Uterus (tissue), 4 donors: ENCODE measurements around the gene IGHMBP2. TPM values are rescaled to one million over a fixed set of nuclear protein-coding genes. Genes with fewer than 3 reads are reported as not detected.

Experiments
- DNase-seq, 2 donors: peaks; one replicate each; pipeline ENCODE4 v3.0.0-alpha.2; 2019 to 2020
- H3K27ac ChIP-seq, 2 donors: fragments of 200-600 bp; sonication (generic); 1 replicate in 1 of 2; 2 replicates in 1 of 2; pipeline ENCODE4 v1.5.1; 2016 to 2018
- H3K27me3 ChIP-seq, 2 donors: fragments of 200-600 bp; sonication (generic); one replicate each; pipeline ENCODE4 v1.5.1; 2018 to 2019; ENCODE audit warnings: control low read depth in 1 of 2
- H3K36me3 ChIP-seq, 2 donors: fragments of 200-600 bp; sonication (generic); one replicate each; pipeline ENCODE4 v1.5.1; 2019; ENCODE audit warnings: control low read depth in 1 of 2
- H3K4me1 ChIP-seq, 2 donors: fragments of 200-600 bp; sonication (generic); one replicate each; pipeline ENCODE4 v1.5.1; 2018 to 2019; ENCODE audit warnings: control low read depth in 1 of 2
- H3K4me3 ChIP-seq, 2 donors: fragments of 200-600 bp; sonication (generic); 1 replicate in 1 of 2; 2 replicates in 1 of 2; pipeline ENCODE4 v1.5.1; 2018 to 2019; ENCODE audit warnings: mild to moderate bottlenecking in 1 of 2
- H3K9me3 ChIP-seq, 2 donors: fragments of 200-600 bp; sonication (generic); one replicate each; pipeline ENCODE4 v1.5.1; 2019; ENCODE audit warnings: control low read depth in 1 of 2
- CTCF ChIP-seq, 4 experiments: fragments of 200-600 bp in 2 of 4; fragments of 450-650 bp in 2 of 4; sonication (generic) in 2 of 4; IDR thresholded peaks; one replicate each; pipeline ENCODE4 v1.5.1; 2016 to 2019; ENCODE audit warnings: antibody characterized with exemption in 4 of 4, mild to moderate bottlenecking in 2 of 4, moderate library complexity in 1 of 4
- POLR2A ChIP-seq, 2 donors: fragments of 450-650 bp; IDR thresholded peaks; one replicate each; pipeline ENCODE4 v1.6.1; 2016; ENCODE audit warnings: antibody characterized with exemption in 2 of 2, mild to moderate bottlenecking in 1 of 2, moderate library complexity in 1 of 2
- intact Hi-C: fragments of 100-400 bp; cut with DNase I; formaldehyde crosslinking; loops from one replicate; pipeline ENCODE4 v1.15.1; 2023; ENCODE audit warnings: low total_unique reads
- total RNA-seq, 4 donors: library from RNA; depleted of rRNA in 3 of 4; stranded (reverse); fragments of >200 nt in 3 of 4; gene quantifications; one replicate each; pipeline versions ENCODE4 v1.1.0 to v1.2.4, GENCODE V29; 2014 to 2023
- donor health status: DM: yes; HTN: yes; CAD: no.

Gene IGHMBP2
- total RNA-seq, 4 donors from 2014 or later: 0.88 to 38.5 (median 19.9) TPM

- H3K27ac ChIP-seq: no peak overlapping the region
- H3K4me1 ChIP-seq: peaks cover 0 to 13% of the 10 kb centered on the region in 2 donors
- no peak for DNase-seq
- no peaks in the 10 kb centered on the region for H3K36me3 ChIP-seq
- H3K27me3 ChIP-seq: no peaks in the 10 kb centered on the region
- intact Hi-C loops: loop anchor here (5.0 to 10.0 kb wide), 2 partner anchors 186 to 764 kb away; no protein-coding TSS in a partner anchor
- H3K4me3 ChIP-seq: no peak overlapping the region
- H3K9me3 ChIP-seq: no peaks in the 10 kb centered on the region
- TF ChIP-seq CTCF (IDR thresholded peaks at IDR 0.05) (no peak), POLR2A (IDR thresholded peaks at IDR 0.05) (no peak)
These were observed 2.8 kb upstream of the IGHMBP2 start for GRCh38 chr11:68900835-68901381.

- TF ChIP-seq POLR2A (IDR thresholded peaks at IDR 0.05) (no peak), CTCF (IDR thresholded peaks at IDR 0.05) (no peak)
- peaks cover 0 to 13% of the 10 kb centered on the region in 2 donors for H3K4me1 ChIP-seq
- no peaks in the 10 kb centered on the region for H3K9me3 ChIP-seq
- intact Hi-C loops: loop anchor here (5.0 to 10.0 kb wide), 2 partner anchors 183 to 760 kb away; no protein-coding TSS in a partner anchor
- H3K27me3 ChIP-seq: no peaks in the 10 kb centered on the region
- peak; percentile 31 to 36 for DNase-seq
- no peaks in the 10 kb centered on the region for H3K36me3 ChIP-seq
- H3K4me3 ChIP-seq: peak overlapping the region; percentile 63 to 79
- H3K27ac ChIP-seq: peak overlapping the region; percentile 81 to 87
These were observed 657 bp downstream of the IGHMBP2 start for GRCh38 chr11:68904248-68904847.

GRCh38 chr11:68905421-68906360, 2.0 kb downstream of the IGHMBP2 start:
- no peaks in the 10 kb centered on the region for H3K36me3 ChIP-seq
- H3K27me3 ChIP-seq: no peaks in the 10 kb centered on the region
- no peaks in the 10 kb centered on the region for H3K9me3 ChIP-seq
- no peak for DNase-seq
- H3K4me1 ChIP-seq: peaks cover 0 to 13% of the 10 kb centered on the region in 2 donors
- H3K4me3 ChIP-seq: no peak overlapping the region
- intact Hi-C loops: loop anchor here (10.0 kb wide), 1 partner anchor 759 kb away; no protein-coding TSS in a partner anchor
- no peak for TF ChIP-seq CTCF (IDR thresholded peaks at IDR 0.05)
- TF ChIP-seq POLR2A (IDR thresholded peaks at IDR 0.05): no peak
- H3K27ac ChIP-seq: no peak overlapping the region

- intact Hi-C loops: loop anchor here (10.0 kb wide), 1 partner anchor 757 kb away; no protein-coding TSS in a partner anchor
These were observed 4.6 kb downstream of the IGHMBP2 start for GRCh38 chr11:68908273-68908672.

More at GRCh38 chr11:68908273-68908672, 4.6 kb downstream of the IGHMBP2 start:
- no peak for DNase-seq
- no peak overlapping the region for H3K27ac ChIP-seq
- no peaks in the 10 kb centered on the region for H3K9me3 ChIP-seq
- no peaks in the 10 kb centered on the region for H3K36me3 ChIP-seq
- peaks cover 0 to 13% of the 10 kb centered on the region in 2 donors for H3K4me1 ChIP-seq
- H3K27me3 ChIP-seq: no peaks in the 10 kb centered on the region
- H3K4me3 ChIP-seq: no peak overlapping the region
- TF ChIP-seq POLR2A (IDR thresholded peaks at IDR 0.05): no peak
- no peak for TF ChIP-seq CTCF (IDR thresholded peaks at IDR 0.05)
